IMR-90 (cell line): ENCODE measurements around the gene LSMEM2. TPM values are rescaled to one million over a fixed set of nuclear protein-coding genes. Genes with fewer than 3 reads are reported as not detected.

Source experiments
- ATAC-seq: fragments of 200-7000 bp; cut with Tn5 transposase; 2 replicates; pipeline ENCODE4 v1.9.1; 2020; ENCODE audit warnings: low read depth, mild to moderate bottlenecking, moderate library complexity
- BruUV-seq: library from RNA; stranded (reverse); fragments of 400-500 nt; replicated peaks from 2 replicates; lab custom pipeline; 2021; lab: Mats Ljungman, UMichigan
- CTCF ChIA-PET: fragments of 300-600 bp; formaldehyde crosslinking; extraction: SDS; loops from one replicate; lab custom pipeline; 2021; ENCODE audit warnings: antibody characterized with exemption; lab: Yijun Ruan, JAX
- POLR2A ChIA-PET: fragments of 300-600 bp; sonication (Branson Sonifier 250); formaldehyde crosslinking; loops from one replicate; lab custom pipeline; 2022; ENCODE audit warnings: antibody characterized with exemption; ENCODE audit not compliant: unreplicated experiment; lab: Charles Lee
- DNase-seq: peaks from one replicate; pipeline ENCODE4 v3.0.0; 2013
- H2AFZ ChIP-seq: replicated peaks from 2 replicates; pipeline ENCODE3; 2013; ENCODE audit warnings: low read length, mild to moderate bottlenecking; ENCODE audit not compliant: poor library complexity
- H2AK5ac ChIP-seq: 2 replicates; pipeline ENCODE4 v1.6.1; 2013; ENCODE audit warnings: low read depth, low read length, inconsistent platforms
- H2AK9ac ChIP-seq: replicated peaks from 2 replicates; pipeline ENCODE3; 2013; ENCODE audit warnings: mild to moderate bottlenecking, low read depth, low read length, moderate library complexity; ENCODE audit not compliant: poor library complexity
- H2BK120ac ChIP-seq: 2 replicates; pipeline ENCODE4 v1.6.1; 2013; ENCODE audit warnings: low read depth, low read length, inconsistent platforms
- H2BK15ac ChIP-seq: 3 replicates; pipeline ENCODE4 v1.6.1; 2013; ENCODE audit warnings: low read depth, low read length, inconsistent platforms
- H2BK20ac ChIP-seq: 2 replicates; pipeline ENCODE4 v1.6.1; 2013; ENCODE audit warnings: low read depth, mild to moderate bottlenecking, inconsistent platforms, low read length, moderate library complexity
- H2BK5ac ChIP-seq: 2 replicates; pipeline ENCODE4 v1.6.1; 2013; ENCODE audit warnings: mild to moderate bottlenecking, low read depth, low read length, inconsistent platforms; ENCODE audit not compliant: poor library complexity, severe bottlenecking
- H3K14ac ChIP-seq: replicated peaks from 2 replicates; pipeline ENCODE4 v1.6.1; 2013; ENCODE audit warnings: low read depth, low read length, inconsistent platforms
- H3K18ac ChIP-seq: 2 replicates; pipeline ENCODE4 v1.6.1; 2013; ENCODE audit warnings: low read depth, low read length, control low read depth
- H3K23ac ChIP-seq: 2 replicates; pipeline ENCODE4 v1.6.1; 2013; ENCODE audit warnings: low read depth, low read length, inconsistent platforms
- H3K27ac ChIP-seq: 2 replicates; pipeline ENCODE4 v1.5.1; 2013; ENCODE audit warnings: mild to moderate bottlenecking, control low read depth, low read length; ENCODE audit not compliant: insufficient read depth
- H3K27me3 ChIP-seq: 2 replicates; pipeline ENCODE4 v1.6.1; 2013; ENCODE audit warnings: low read length; ENCODE audit not compliant: control insufficient read depth, insufficient read depth
- H3K36me3 ChIP-seq: 2 replicates; pipeline ENCODE4 v1.6.1; 2013; ENCODE audit warnings: low read length, mixed read lengths; ENCODE audit not compliant: control insufficient read depth, insufficient read depth
- H3K4ac ChIP-seq: 2 replicates; pipeline ENCODE4 v1.6.1; 2013; ENCODE audit warnings: low read depth, low read length, inconsistent platforms
- H3K4me1 ChIP-seq: 2 replicates; pipeline ENCODE4 v1.6.1; 2013; ENCODE audit warnings: low read length, mixed read lengths; ENCODE audit not compliant: control insufficient read depth, insufficient read depth
- H3K4me2 ChIP-seq: 2 replicates; pipeline ENCODE4 v1.6.1; 2013; ENCODE audit warnings: low read depth, mild to moderate bottlenecking, control low read depth, low read length, moderate library complexity
- H3K4me3 ChIP-seq: 2 replicates; pipeline ENCODE4 v1.5.1; 2013; ENCODE audit warnings: low read depth, mild to moderate bottlenecking, control low read depth, low read length, moderate library complexity; ENCODE audit not compliant: insufficient read depth
- H3K56ac ChIP-seq: 2 replicates; pipeline ENCODE4 v1.6.1; 2013; ENCODE audit warnings: low read length, inconsistent platforms; ENCODE audit not compliant: insufficient read depth; ENCODE audit errors: extremely low read depth
- H3K79me1 ChIP-seq, 2 experiments: 2 replicates each; pipeline ENCODE4 v1.6.1; 2013; ENCODE audit warnings: low read length in 2 of 2, inconsistent platforms in 1 of 2, low read depth in 1 of 2
- H3K9ac ChIP-seq: 2 replicates; pipeline ENCODE4 v1.6.1; 2013; ENCODE audit warnings: low read depth, low read length, control low read depth
- H3K9me1 ChIP-seq: 2 replicates; pipeline ENCODE4 v1.6.1; 2013; ENCODE audit warnings: low read length, inconsistent platforms; ENCODE audit not compliant: insufficient read depth
- H3K9me3 ChIP-seq: 2 replicates; pipeline ENCODE4 v1.6.1; 2013; ENCODE audit warnings: low read length; ENCODE audit not compliant: control insufficient read depth, insufficient read depth
- H4K20me1 ChIP-seq: 2 replicates; pipeline ENCODE4 v1.6.1; 2013; ENCODE audit warnings: low read length, inconsistent platforms; ENCODE audit not compliant: insufficient read depth
- H4K5ac ChIP-seq: 2 replicates; pipeline ENCODE4 v1.6.1; 2013; ENCODE audit warnings: mild to moderate bottlenecking, low read depth, low read length, control low read depth
- H4K8ac ChIP-seq, 2 experiments: 2 replicates each; pipeline ENCODE4 v1.6.1; 2013; ENCODE audit warnings: low read depth in 2 of 2, low read length in 2 of 2, control low read depth in 1 of 2, inconsistent platforms in 1 of 2
- H4K91ac ChIP-seq: 2 replicates; pipeline ENCODE4 v1.6.1; 2013; ENCODE audit warnings: low read depth, low read length, inconsistent platforms; ENCODE audit not compliant: insufficient read depth
- BHLHE40 ChIP-seq: fragments of 150-350 bp; IDR thresholded peaks from 2 replicates; pipeline ENCODE4 v1.6.1; 2016; ENCODE audit warnings: mild to moderate bottlenecking, low read depth, low read length
- CEBPB ChIP-seq: IDR thresholded peaks from 2 replicates; pipeline ENCODE4 v1.6.1; 2012; ENCODE audit warnings: low read depth, low read length, improper control_type of control experiment
- CHD1 ChIP-seq: IDR thresholded peaks from 2 replicates; pipeline ENCODE4 v1.6.1; 2012; ENCODE audit warnings: low read depth, low read length, improper control_type of control experiment
- MAFK ChIP-seq: IDR thresholded peaks from 2 replicates; pipeline ENCODE4 v1.6.1; 2012; ENCODE audit warnings: low read depth, low read length, improper control_type of control experiment
- NFE2L2 ChIP-seq: fragments of 150-350 bp; IDR thresholded peaks from 2 replicates; pipeline ENCODE4 v1.6.1; 2016; ENCODE audit warnings: low read depth, mild to moderate bottlenecking, low read length
- RAD21 ChIP-seq: IDR thresholded peaks from 2 replicates; pipeline ENCODE4 v1.6.1; 2012; ENCODE audit warnings: low read length, improper control_type of control experiment
- SMC3 ChIP-seq: fragments of 150-350 bp; IDR thresholded peaks from 2 replicates; pipeline ENCODE4 v1.6.1; 2016; ENCODE audit warnings: low read depth, mild to moderate bottlenecking, antibody characterized with exemption, low read length, moderate library complexity
- USF2 ChIP-seq: fragments of 150-350 bp; IDR thresholded peaks from 2 replicates; pipeline ENCODE4 v1.6.1; 2017; ENCODE audit warnings: mild to moderate bottlenecking, antibody characterized with exemption, low read length, low read depth
- WGBS, 2 experiments: methylation state at CpG; one replicate each; pipeline versions ENCODE4 v1.1.5 to v1.1.7; 2013; ENCODE audit warnings: missing lambda C conversion rate in 2 of 2; ENCODE audit not compliant: insufficient read length in 1 of 2; ENCODE audit errors: extremely low coverage in 2 of 2; 5-methylcytosine and 5-hydroxymethylcytosine counted together
- dilution Hi-C: fragments of 300-500 bp; cut with HindIII; formaldehyde crosslinking; loops from one replicate; pipeline ENCODE4 v1.14.3; 2018; ENCODE audit warnings: low sequenced_read_pairs; ENCODE audit not compliant: unreplicated experiment
- in situ Hi-C: fragments of 300-500 bp; cut with MboI; formaldehyde crosslinking; loops from 3 replicates; pipeline ENCODE4 v1.14.3; 2019; ENCODE audit warnings: low sequenced_read_pairs, inconsistent platforms, mixed read lengths
- intact Hi-C: fragments of 100-400 bp; cut with micrococcal nuclease; formaldehyde crosslinking; loops from 2 replicates; pipeline ENCODE4 v1.10.0; 2022
- polyA plus RNA-seq, 3 experiments: library from polyadenylated mRNA; depleted of rRNA; stranded (reverse); fragments of >200 nt; gene quantifications; 2 replicates each; pipeline ENCODE4 v1.2.3, GENCODE V29; 2012; ENCODE audit warnings: low replicate concordance in 1 of 3
- total RNA-seq: library from RNA; depleted of rRNA; stranded (reverse); fragments of >200 nt; gene quantifications from 2 replicates; pipeline ENCODE4 v1.2.3, GENCODE V29; 2012
- TF ChIP-seq, protein P1 (sequence below): conservative IDR thresholded peaks from 2 replicates; pipeline ENCODE4 v1.5.1; 2012; ENCODE audit warnings: mild to moderate bottlenecking, low read depth, low read length, improper control_type of control experiment

The LSMEM2 gene
- total and polyA plus RNA-seq, 2 of the 4 experiments (the other 2 are of a cell fraction), result under 0.01 TPM; not detected in 1

GRCh38 chr3:50314816-50315215 lies 35.9 kb downstream of the LSMEM2 start:
- peaks cover 38% of the 10 kb centered on the region for H3K36me3 ChIP-seq
- no peak overlapping the region for H4K5ac ChIP-seq
- no peak overlapping the region for H2AK9ac ChIP-seq
- H3K27me3 ChIP-seq, result no peaks in the 10 kb centered on the region
- no peaks in the 10 kb centered on the region for H3K9me3 ChIP-seq
- no peak for DNase-seq
- WGBS, 2 experiments, result no CpG with 5 or more reads among the region's 4 CpGs
- intact Hi-C loops, result no loop called here
- peaks cover 18% of the 10 kb centered on the region for H3K9me1 ChIP-seq
- H2BK20ac ChIP-seq, result no peak overlapping the region
- in situ Hi-C loops, result no loop called here
- no peak overlapping the region for H3K9ac ChIP-seq
- no peak overlapping the region for H3K23ac ChIP-seq
- no peak overlapping the region for H3K4me3 ChIP-seq
- no TSS peak for BruUV-seq
- no peak overlapping the region for H4K91ac ChIP-seq
- no peak overlapping the region for H2BK5ac ChIP-seq
- no peak overlapping the region for H3K56ac ChIP-seq
- H3K14ac ChIP-seq, result no peak overlapping the region
- ChIA-PET CTCF (no interaction called here), POLR2A (no interaction called here)
- no peak overlapping the region for H4K8ac ChIP-seq
- TF ChIP-seq SMC3, result no peak
- TF ChIP-seq USF2, result no peak
- TF ChIP-seq CEBPB, result no peak
- TF ChIP-seq BHLHE40, result no peak
- TF ChIP-seq CHD1, result no peak
- TF ChIP-seq, protein P1, sequence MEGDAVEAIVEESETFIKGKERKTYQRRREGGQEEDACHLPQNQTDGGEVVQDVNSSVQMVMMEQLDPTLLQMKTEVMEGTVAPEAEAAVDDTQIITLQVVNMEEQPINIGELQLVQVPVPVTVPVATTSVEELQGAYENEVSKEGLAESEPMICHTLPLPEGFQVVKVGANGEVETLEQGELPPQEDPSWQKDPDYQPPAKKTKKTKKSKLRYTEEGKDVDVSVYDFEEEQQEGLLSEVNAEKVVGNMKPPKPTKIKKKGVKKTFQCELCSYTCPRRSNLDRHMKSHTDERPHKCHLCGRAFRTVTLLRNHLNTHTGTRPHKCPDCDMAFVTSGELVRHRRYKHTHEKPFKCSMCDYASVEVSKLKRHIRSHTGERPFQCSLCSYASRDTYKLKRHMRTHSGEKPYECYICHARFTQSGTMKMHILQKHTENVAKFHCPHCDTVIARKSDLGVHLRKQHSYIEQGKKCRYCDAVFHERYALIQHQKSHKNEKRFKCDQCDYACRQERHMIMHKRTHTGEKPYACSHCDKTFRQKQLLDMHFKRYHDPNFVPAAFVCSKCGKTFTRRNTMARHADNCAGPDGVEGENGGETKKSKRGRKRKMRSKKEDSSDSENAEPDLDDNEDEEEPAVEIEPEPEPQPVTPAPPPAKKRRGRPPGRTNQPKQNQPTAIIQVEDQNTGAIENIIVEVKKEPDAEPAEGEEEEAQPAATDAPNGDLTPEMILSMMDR, result no peak
- no peak for TF ChIP-seq NFE2L2
- no peak for TF ChIP-seq MAFK
- no peak for TF ChIP-seq RAD21
- no peak overlapping the region for H2AFZ ChIP-seq
- no peak overlapping the region for H3K4me2 ChIP-seq
- no peak overlapping the region for H3K18ac ChIP-seq
- H3K4me1 ChIP-seq, result peaks cover 9% of the 10 kb centered on the region; the same call in 1 of the 2 replicates
- H2BK15ac ChIP-seq, result no peak overlapping the region
- 0 out of 2 replicates have a peak, but pooled peaks cover 13% of the 10 kb centered on the region for H4K20me1 ChIP-seq
- no peak overlapping the region for H2BK120ac ChIP-seq
- H3K27ac ChIP-seq, result no peak overlapping the region
- dilution Hi-C loops, result no loop called here
- no peak overlapping the region for H3K4ac ChIP-seq
- H3K79me1 ChIP-seq, result peaks cover 18 to 40% of the 10 kb centered on the region in 2 experiments
- no peak overlapping the region for H2AK5ac ChIP-seq
- no peak for ATAC-seq
